ENCODE measurements around the gene UST.
"Not testable (repeated sequence)": the region's sequence is repeated elsewhere in the genome, so short reads cannot be mapped to it uniquely, and the experiment has no call there.

Gene UST

GRCh38 chr6:148831531-148831930 is 84.7 kb downstream of the UST start:
- no peak for DNase-seq (ENCODE audit: low read depth in 1 of 2, low spot score in 1 of 2)

DNA sequence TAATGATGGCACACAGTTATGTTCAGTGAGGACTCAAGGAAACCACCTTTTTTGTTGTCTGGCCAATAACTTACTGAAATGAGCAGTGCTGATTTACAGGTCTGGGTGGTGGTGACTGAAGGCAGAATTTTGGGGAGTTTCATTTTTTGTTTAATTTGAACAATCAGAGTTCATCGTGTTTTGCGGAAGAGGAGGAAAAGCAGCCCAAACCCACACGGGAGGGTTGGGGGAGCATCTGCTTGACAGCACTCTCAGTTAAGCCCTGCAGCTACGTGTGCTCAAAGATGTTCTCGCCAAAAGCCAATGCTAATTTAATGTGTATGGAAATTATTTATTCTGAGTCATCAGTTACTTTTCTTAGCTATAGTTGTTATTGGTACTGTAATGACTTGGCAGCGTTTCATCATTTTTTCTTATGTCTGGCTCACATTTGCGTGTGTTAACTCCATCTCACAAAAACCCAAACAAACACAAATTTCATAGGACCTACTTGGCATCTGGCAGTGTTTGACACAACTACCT is 89.2 kb downstream of the UST start:
- DNase-seq (ENCODE audit: low read depth in 1 of 2, low spot score in 1 of 2), result peak; percentile 12 to 15

DNA sequence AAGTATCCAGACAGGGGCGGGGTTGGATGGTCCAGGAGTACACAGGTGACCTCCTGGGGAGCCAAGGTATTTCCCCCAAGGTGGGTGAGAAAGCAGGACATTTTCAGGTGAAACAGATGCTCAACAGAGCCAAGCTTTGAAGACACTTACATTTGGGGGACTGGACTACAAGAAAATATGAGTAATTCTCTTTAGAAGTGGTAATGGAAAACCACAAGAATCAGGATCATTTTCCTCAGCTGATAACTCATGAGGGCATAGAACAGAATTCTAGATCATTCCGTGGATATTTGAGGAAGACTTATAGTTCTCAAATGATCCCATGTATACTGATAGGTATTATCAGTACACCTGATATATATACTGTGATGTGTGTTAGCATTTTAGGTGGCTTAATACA is 89.9 kb downstream of the UST start:
- DNase-seq (ENCODE audit: low read depth in 1 of 2, low spot score in 1 of 2), result no peak

DNA sequence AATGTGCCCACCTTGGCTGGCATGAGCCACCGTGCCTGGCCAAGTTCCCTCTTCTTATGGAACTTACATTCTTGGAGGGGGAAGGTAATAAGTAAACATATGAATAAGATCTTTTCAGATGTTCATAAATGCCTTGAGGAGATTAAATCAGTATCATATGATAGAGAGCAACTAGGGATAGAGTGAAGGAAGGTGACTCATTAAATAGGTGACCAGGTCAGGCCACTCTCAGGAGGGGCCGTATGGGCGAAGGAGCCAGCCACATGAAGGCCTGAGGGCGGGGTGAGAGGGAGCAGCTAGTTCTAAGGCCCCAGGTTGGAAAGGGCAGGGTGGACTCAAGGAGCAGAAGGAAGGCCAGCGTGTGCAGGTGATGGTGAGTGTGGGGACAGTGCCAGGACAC is 91.1 kb downstream of the UST start:
- no peak for DNase-seq (ENCODE audit: low read depth in 1 of 2, low spot score in 1 of 2)

GRCh38 chr6:148839044-148839443 is 92.2 kb downstream of the UST start:
- DNase-seq (ENCODE audit: low read depth in 1 of 2, low spot score in 1 of 2), result no peak

DNA sequence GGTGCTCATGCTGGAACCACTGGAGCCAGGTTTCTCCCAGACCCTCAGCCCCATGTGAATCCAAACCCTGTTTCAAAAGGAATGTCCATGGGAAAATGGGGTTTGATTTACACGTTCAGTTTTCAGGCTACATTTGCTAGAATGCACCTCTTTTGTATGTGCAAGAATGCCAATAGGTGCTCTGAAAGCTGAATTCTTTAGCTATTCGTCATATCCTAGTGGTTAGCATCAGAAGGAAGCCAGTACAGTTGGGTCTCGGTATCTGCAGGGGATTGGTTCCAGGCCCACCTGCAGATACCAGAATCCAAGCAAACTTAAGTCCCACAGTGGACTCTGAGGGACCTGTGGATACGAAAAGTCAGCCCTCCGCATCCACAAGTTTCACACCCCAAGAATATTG is 93.4 kb downstream of the UST start:
- no peak for DNase-seq (ENCODE audit: low read depth in 1 of 2, low spot score in 1 of 2)

DNA sequence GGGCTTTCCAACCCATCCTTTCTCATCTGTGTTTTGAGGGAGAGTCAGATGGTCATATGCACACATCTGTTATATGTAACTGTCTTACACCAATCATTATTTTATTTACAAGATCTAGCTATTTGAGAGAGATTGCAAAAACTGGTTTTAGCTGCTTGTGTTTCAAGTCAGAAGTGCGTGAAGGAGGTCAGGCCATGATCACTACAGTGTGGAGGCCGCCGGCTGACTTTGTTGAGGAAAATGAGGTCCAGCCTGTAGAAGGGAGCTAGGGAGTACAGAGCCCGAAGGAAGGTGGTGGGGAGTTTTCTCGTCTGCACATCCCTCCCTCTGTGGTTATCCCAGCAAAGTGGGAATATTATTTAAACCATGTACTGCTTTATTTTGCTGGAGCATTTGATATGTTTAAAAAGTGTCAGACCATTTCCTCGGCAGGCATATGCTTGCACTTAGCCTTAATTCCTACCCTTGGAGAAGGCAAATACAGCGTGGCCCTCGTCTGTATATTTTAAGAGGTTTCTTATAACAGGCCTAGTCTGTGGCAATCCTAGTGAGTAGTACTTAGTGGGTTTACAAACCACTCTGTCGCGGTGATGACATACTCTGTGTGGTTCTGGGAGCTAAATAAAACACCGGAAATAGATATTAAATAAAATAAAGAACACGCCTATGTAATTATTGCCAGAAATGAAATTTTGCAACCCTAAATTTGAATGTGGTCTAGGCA is 95.6 kb downstream of the UST start:
- no peak for DNase-seq (ENCODE audit: low read depth in 1 of 2, low spot score in 1 of 2)

DNA sequence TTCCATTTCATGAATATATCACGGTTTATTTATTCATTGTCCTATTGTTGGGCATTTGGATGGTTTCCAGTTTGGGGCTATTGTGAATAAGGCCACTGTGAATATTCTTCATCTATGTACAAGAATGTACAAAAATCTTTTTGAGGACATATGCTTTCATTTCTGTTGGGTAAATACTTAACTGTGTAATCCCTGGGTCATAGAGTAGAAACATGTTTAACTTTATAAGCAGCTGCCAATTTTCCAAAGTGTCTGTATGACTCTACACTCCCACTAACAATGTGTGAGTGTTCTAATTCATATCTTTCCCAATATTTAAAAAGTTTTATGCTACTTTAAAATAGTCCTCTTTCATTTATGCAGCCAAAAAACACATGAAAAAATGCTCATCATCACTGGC is 98.6 kb downstream of the UST start:
- DNase-seq (ENCODE audit: low read depth in 1 of 2, low spot score in 1 of 2), result no peak

DNA sequence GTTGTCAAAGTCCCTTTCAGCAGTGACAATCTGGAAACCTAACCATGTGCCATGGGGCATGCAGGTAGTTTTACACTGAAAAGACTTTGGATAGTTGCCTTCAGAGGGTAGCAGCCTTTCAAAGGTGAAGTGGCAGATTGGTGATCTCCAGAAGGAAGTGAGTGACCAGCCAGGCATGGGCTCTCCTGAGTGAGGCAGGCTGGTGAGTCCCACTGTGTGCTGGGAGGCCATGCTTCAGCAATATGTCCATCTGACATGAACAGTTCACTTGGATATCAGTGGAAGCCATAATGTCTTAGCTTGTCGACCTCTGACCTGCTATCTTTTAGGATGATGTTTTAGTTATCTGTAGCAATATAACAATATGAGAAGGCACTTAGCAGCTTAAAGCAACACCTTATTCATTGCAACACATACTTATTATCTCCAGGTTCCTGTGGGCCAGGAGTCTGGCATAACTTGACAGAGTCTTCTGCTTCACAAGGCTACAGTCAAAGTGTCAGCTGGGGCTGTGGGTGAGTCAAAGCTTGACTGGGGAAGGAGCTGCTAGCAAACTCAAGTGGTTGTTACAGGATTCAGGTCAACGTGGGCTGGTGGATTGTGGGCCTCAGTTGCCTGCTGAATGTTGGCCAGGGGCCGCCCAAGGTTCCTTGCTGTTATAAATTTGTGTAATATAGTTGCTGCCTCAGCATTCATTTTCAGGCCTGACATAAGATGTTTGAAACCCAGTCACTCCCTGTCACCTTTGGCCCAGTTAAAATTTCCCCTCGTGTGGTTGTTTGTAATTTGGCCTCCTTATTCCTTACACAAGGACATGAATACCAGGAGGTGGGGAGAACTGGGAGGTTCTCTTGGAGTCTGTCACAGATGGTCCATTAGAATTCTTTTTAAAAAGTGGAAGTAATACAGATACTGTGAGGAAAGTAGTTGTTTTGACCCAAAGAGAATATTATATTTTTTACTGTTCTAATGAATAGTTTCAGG is 100.2 kb downstream of the UST start:
- no peak for DNase-seq (ENCODE audit: low read depth in 1 of 2, low spot score in 1 of 2)

- no peak for DNase-seq (ENCODE audit: low read depth in 1 of 2, low spot score in 1 of 2)
Observed at GRCh38 chr6:148848915-148849314, 102.1 kb downstream of the UST start.

GRCh38 chr6:148849449-148849848 is 102.6 kb downstream of the UST start:
- DNase-seq (ENCODE audit: low read depth in 1 of 2, low spot score in 1 of 2), result not testable (repeated sequence)

GRCh38 chr6:148850964-148851363 is 104.1 kb downstream of the UST start:
- DNase-seq (ENCODE audit: low read depth in 1 of 2, low spot score in 1 of 2), result no peak

GRCh38 chr6:148851683-148852556 is 105.1 kb downstream of the UST start:
- DNase-seq (ENCODE audit: low read depth in 1 of 2, low spot score in 1 of 2), result no peak

DNA sequence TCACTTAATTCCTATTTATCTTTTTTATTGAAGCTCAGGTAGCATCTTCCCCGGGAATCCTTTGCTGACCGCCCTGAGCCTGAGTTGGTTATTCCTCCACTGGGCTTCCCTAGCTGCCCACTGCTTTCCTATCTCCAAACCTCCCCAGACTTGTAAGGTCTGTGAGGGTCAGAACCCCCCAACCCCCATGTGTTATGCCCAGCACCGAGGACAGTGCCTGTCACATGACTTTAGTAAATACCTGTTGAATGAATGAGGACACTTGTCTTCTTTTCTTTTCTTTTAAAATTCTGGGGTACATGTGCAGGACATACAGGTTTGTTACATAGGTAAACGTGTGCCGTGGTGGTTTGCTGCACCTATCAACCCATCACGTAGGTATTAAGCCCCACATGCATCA is 105.9 kb downstream of the UST start:
- no peak for DNase-seq (ENCODE audit: low read depth in 1 of 2, low spot score in 1 of 2)

- DNase-seq (ENCODE audit: low read depth in 1 of 2, low spot score in 1 of 2), result not testable (repeated sequence)
Observed at GRCh38 chr6:148853113-148853512, 106.3 kb downstream of the UST start.

DNA sequence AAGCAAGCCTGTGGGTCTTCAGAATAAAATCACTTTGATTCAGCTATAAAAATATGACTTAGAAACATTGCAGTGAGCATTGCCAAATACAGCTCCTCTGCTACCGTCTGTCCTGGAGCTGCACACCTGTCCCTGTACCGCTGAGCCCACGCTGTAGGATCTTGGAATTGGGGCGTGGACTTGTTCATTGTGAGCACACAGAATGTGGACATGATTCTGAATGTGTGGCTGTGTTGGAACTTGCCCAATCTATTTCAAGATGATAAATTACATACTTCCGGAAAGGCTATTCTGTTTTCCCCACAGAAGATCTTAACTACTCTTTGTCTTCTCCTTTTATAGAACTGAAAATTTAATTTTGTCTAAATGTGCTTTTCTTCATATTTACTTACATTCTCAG is 107.3 kb downstream of the UST start:
- DNase-seq (ENCODE audit: low read depth in 1 of 2, low spot score in 1 of 2), result no peak

DNA sequence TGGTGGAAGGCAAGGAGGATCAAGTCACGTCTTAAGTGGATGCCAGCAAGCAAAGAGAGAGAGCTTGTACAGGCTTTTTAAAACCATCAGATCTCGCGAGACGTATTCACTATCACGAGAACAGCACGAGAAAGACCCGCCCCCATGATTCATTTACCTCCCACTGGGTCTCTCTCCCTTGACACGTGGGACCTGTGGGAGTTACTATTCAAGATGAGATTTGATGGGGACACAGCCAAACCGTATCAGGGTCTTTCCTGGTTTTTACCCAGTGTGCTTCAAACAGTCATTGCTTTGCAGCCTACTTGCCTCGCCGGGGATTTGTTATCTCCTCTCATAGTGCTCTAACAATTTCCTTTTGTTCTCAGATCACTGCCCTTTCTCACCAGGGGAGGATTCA is 108.2 kb downstream of the UST start:
- no peak for DNase-seq (ENCODE audit: low read depth in 1 of 2, low spot score in 1 of 2)

DNA sequence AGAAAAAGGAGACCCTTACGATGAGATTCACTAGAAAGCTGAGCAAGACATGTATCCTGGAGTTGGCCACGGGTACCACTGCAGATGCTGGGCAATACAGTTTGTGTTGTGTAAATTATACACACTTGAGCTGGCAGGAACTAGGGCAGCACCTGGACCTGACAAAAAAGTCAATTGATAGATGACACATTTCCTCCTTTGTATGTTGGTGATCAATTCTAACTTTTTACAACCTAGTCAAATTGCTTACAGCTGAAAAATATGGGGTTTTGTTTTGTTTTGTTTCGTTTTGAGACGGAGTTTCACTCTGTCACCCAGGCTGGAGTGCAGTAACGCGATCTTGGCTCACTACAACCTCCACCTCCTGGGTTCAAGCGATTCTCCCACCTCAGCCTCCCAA is 108.9 kb downstream of the UST start:
- DNase-seq (ENCODE audit: low read depth in 1 of 2, low spot score in 1 of 2), result no peak

- no peak for DNase-seq (ENCODE audit: low read depth in 1 of 2, low spot score in 1 of 2)
Observed at GRCh38 chr6:148857798-148858390, 111.1 kb downstream of the UST start.

DNA sequence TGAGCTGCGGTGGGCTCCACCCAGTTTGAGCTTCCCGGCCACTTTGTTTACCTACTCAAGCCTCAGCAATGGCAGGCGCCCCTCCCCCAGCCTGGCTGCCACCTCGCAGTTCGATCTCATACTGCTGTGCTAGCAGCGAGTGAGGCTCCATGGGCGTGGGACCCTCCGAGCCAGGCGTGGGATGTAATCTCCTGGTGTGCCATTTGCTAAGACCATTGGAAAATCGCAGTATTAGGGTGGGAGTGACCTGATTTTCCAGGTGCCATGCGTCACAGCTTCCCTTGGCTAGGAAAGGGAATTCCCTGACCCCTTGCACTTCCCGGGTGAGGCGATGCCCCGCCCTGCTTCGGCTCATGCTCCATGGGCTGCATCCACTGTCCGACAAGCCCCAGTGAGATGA is 117.3 kb downstream of the UST start:
- not testable (repeated sequence) for DNase-seq (ENCODE audit: low read depth in 1 of 2, low spot score in 1 of 2)

DNA sequence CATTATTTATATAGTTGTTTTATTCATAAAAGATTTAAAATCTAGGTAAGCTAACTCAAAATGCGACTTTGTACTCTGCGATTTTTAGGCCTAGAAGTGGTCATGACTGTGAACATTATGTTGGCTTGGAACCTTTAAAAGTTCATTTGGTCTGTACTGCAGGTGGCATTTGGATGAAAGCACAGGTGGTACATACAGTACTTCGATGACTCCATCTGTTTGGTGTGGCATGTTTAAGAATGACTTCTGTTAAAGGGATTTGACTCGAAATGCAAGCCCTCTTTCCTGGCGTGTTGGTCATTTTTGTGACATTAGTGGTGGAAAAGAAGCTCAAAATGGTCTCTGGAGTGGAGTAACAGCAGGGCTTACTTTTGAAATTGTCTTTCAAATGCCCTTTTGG is 118.1 kb downstream of the UST start:
- DNase-seq (ENCODE audit: low read depth in 1 of 2, low spot score in 1 of 2), result no peak
